Activated naive CD8-positive, alpha-beta T cell (primary cell): ENCODE results near the gene ATXN2.
"Not testable (repeated sequence)": the region's sequence is repeated elsewhere in the genome, so short reads cannot be mapped to it uniquely, and the experiment has no call there.

Experiments
- H3K27ac Mint-ChIP-seq: one replicate; pipeline ENCODE4 v1.8.0; 2021; ENCODE audit warnings: mixed read lengths
- H3K27me3 Mint-ChIP-seq: one replicate; pipeline ENCODE4 v1.8.0; 2021; ENCODE audit warnings: mixed read lengths
- H3K36me3 Mint-ChIP-seq: one replicate; pipeline ENCODE4 v1.8.0; 2021; ENCODE audit warnings: mixed read lengths
- H3K4me1 Mint-ChIP-seq: one replicate; pipeline ENCODE4 v1.8.0; 2021; ENCODE audit warnings: low read depth, mixed read lengths
- H3K4me3 Mint-ChIP-seq: one replicate; pipeline ENCODE4 v1.8.0; 2021; ENCODE audit warnings: mild to moderate bottlenecking, mixed read lengths
- H3K9me3 Mint-ChIP-seq: one replicate; pipeline ENCODE4 v1.8.0; 2021; ENCODE audit warnings: low read depth, mixed read lengths

ATXN2 gene

DNA sequence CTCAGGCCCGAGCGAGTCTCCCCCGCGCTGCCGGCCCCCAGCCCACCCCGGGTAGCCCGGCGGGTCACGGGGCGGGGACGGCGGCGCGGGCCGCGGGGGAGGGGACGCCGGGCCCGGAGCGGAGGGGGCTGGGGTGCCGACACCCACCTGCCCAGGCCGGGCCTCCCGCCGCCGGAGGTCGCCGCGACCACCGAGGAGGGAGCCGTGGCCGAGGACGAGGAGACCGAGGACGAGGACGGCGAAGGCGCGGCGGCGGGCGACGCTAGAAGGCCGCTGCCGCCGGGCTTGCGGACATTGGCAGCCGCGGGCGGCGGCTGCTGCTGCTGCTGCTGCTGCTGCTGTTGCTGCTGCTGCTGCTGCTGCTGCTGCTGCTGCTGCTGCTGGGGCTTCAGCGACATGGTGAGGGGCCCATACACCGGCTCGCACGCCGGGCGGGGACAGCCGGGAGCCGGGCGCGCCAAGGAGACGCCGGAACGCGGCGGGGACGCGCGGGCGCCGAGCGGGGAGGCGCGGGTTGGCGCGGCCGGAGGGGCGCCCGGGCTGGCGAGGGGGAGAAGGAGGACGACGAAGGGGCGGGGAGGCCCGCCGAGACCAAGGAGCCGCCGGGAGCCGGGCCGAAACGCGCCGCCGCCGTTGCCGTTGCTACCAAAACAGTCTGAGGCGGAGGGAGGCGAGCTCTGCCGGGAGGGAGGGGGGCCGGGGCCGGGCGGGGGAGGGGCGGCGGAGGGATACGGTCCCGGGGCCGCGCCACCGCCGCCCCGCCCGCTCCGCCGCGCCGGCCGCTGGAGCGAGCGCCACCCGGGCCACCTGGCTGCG, at the start of gene ATXN2:
TSS of gene ATXN2 (minus strand) at position 679 of the 816 bp plus-strand sequence. CDS start at position 398, 281 bp downstream.
- Mint-ChIP-seq H3K27ac (peak within 1 kb of the TSS; percentile 90), H3K4me3 (peak within 1 kb of the TSS; percentile 92), H3K9me3 (no peaks in the 10 kb centered on the region), H3K27me3 (no peaks in the 10 kb centered on the region), H3K36me3 (no peaks in the 10 kb centered on the region), H3K4me1 (peaks cover 33% of the 10 kb centered on the region)

DNA sequence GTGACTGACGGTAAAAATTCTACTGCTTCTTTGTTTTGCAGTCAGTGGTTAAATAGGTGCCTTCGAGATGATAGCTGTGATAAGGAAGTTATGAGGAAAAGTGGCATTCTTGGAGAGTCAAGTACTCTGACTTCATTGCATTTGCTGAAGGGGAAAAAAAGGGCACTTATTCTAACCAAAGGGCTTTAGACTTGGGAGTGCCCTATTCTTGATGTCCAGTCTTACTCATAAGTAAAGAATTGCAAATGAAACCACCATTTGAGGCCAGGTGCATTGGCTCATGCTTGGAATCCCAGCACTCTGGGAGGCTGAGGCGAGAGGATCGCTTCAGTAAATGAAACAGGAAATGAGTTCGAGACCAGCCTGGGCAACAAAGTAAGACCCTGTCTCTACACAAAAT, 46.3 kb upstream of the ATXN2 start:
- H3K27me3 Mint-ChIP-seq, result no peaks in the 10 kb centered on the region
- H3K36me3 Mint-ChIP-seq, result peaks cover 6% of the 10 kb centered on the region
- H3K9me3 Mint-ChIP-seq, result no peaks in the 10 kb centered on the region
- no peak overlapping the region for H3K27ac Mint-ChIP-seq
- H3K4me1 Mint-ChIP-seq, result no peaks in the 10 kb centered on the region
- H3K4me3 Mint-ChIP-seq, result no peak overlapping the region

- Mint-ChIP-seq H3K27me3 (no peaks in the 10 kb centered on the region), H3K9me3 (no peaks in the 10 kb centered on the region), H3K4me1 (no peaks in the 10 kb centered on the region), H3K27ac (no peak overlapping the region), H3K4me3 (no peak overlapping the region), H3K36me3 (no peaks in the 10 kb centered on the region)
Observed at GRCh38 chr12:111643427-111643826, 44.3 kb upstream of the ATXN2 start.

DNA sequence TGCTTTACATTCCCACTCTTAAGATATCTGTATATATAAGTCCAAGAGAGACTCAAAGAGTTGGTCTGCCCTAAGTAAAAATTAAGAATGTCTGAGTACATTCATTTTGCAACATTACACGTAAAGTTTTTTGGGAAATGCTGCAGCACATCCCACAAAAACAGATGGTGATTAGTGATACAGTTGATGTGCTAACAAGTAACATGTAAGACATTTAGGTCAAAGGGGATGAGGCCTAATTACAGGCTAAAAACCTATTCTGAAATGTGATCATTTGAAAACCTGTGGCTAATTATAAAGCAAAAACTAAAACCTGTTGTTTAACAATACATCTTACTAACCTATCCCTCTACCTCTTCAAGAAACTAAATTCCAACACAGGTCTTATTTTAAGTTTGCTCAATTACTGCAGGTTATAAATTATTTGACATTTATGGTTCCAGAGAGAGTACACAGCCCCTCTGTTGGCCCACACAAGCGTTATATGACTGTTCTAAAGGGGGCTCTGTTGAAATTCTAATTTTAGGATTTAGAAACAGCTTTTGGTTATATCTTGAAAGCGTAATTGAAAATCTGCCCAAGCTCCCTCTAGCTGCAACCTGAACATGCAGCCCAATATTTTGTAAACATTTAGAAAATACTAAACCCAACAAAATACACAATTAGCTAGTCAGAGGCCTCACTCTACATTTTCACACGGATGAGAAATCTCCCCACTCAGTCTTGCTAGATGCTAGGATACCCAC, 43.7 kb upstream of the ATXN2 start:
- no peaks in the 10 kb centered on the region for H3K36me3 Mint-ChIP-seq
- no peaks in the 10 kb centered on the region for H3K27me3 Mint-ChIP-seq
- H3K9me3 Mint-ChIP-seq, result no peaks in the 10 kb centered on the region
- H3K4me3 Mint-ChIP-seq, result no peak overlapping the region
- no peak overlapping the region for H3K27ac Mint-ChIP-seq
- no peaks in the 10 kb centered on the region for H3K4me1 Mint-ChIP-seq

- Mint-ChIP-seq H3K4me3 (no peak overlapping the region), H3K36me3 (no peaks in the 10 kb centered on the region), H3K27me3 (no peaks in the 10 kb centered on the region), H3K9me3 (no peaks in the 10 kb centered on the region), H3K27ac (no peak overlapping the region), H3K4me1 (no peaks in the 10 kb centered on the region)
Observed at GRCh38 chr12:111640506-111640905, 41.4 kb upstream of the ATXN2 start.

DNA sequence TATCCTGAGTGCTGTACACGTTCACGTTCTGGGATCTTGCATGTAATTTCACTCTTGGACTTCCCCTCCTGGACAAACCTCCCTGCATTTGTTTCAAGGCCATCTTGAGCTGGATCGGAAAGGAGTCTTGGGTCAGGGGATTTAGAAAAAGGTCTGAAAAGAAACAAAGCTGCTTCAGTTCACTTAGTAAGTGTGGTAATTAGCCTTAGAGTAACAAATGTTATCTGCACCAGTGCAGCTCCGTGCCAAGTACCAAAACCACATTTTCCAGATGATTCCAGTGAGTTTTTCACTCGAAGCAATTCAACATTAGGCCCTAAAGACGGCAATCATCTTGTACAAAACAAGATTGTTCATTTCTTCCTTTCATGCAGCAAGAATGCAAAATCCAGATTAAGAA, 39.4 kb upstream of the ATXN2 start:
- Mint-ChIP-seq H3K27ac (peak overlapping the region; percentile 22), H3K4me1 (no peaks in the 10 kb centered on the region), H3K36me3 (no peaks in the 10 kb centered on the region), H3K9me3 (no peaks in the 10 kb centered on the region), H3K4me3 (no peak overlapping the region), H3K27me3 (no peaks in the 10 kb centered on the region)

DNA sequence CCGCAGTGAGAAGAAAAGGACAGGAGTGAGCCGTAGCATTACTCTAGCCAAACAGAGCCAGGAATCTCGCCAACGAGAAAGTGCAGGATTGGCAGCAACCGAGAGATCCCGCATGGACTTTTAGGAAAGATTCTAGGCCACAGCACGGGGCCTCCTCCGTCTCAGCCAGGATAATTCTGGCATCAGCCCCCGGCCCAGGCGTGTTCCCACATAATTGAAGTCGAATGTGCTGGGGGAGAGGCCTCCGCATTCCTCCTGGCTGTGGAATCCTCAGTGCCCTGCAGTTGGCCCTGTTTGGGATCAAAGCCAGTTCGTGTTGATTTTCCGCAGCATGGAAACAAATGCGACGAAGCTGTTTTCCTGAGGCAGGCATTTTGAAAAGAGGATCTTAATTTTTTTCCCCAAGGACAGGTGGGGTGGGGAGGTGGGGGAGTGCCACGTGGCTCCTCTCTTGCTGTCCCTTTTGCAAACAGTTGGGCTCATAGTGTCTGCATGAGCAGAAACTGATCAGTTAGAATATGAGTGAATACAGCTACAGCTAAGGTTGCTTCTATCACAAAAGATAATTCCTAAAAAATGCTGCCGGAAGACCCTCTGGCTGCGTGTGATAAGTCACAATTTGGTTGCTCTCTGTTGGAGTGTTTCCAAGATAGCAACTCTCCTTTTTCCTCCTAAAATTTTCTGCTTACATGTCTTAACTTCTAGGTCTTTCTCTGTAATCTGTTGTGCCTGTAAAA, 37.3 kb upstream of the ATXN2 start:
- no peaks in the 10 kb centered on the region for H3K4me1 Mint-ChIP-seq
- H3K27ac Mint-ChIP-seq, result no peak overlapping the region
- H3K27me3 Mint-ChIP-seq, result no peaks in the 10 kb centered on the region
- H3K4me3 Mint-ChIP-seq, result no peak overlapping the region
- H3K9me3 Mint-ChIP-seq, result no peaks in the 10 kb centered on the region
- no peaks in the 10 kb centered on the region for H3K36me3 Mint-ChIP-seq

- Mint-ChIP-seq H3K4me3 (no peak overlapping the region), H3K27me3 (no peaks in the 10 kb centered on the region), H3K27ac (no peak overlapping the region), H3K36me3 (no peaks in the 10 kb centered on the region), H3K4me1 (no peaks in the 10 kb centered on the region), H3K9me3 (no peaks in the 10 kb centered on the region)
Observed at GRCh38 chr12:111635524-111635923, 36.4 kb upstream of the ATXN2 start.

- H3K27me3 Mint-ChIP-seq, result no peaks in the 10 kb centered on the region
- H3K9me3 Mint-ChIP-seq, result no peaks in the 10 kb centered on the region
- H3K36me3 Mint-ChIP-seq, result no peaks in the 10 kb centered on the region
- H3K4me3 Mint-ChIP-seq, result no peak overlapping the region
- H3K27ac Mint-ChIP-seq, result no peak overlapping the region
- H3K4me1 Mint-ChIP-seq, result no peaks in the 10 kb centered on the region
Observed at GRCh38 chr12:111628505-111629260, 29.6 kb upstream of the ATXN2 start.

GRCh38 chr12:111626230-111626629, 27.1 kb upstream of the ATXN2 start:
- H3K27me3 Mint-ChIP-seq, result no peaks in the 10 kb centered on the region
- H3K36me3 Mint-ChIP-seq, result no peaks in the 10 kb centered on the region
- H3K9me3 Mint-ChIP-seq, result no peaks in the 10 kb centered on the region
- H3K27ac Mint-ChIP-seq, result no peak overlapping the region
- H3K4me3 Mint-ChIP-seq, result no peak overlapping the region
- H3K4me1 Mint-ChIP-seq, result no peaks in the 10 kb centered on the region

- Mint-ChIP-seq H3K27ac (no peak overlapping the region), H3K4me3 (no peak overlapping the region), H3K4me1 (no peaks in the 10 kb centered on the region), H3K27me3 (no peaks in the 10 kb centered on the region), H3K9me3 (no peaks in the 10 kb centered on the region), H3K36me3 (no peaks in the 10 kb centered on the region)
Observed at GRCh38 chr12:111624540-111624939, 25.4 kb upstream of the ATXN2 start.

- H3K4me1 Mint-ChIP-seq, H3K36me3 Mint-ChIP-seq, H3K9me3 Mint-ChIP-seq, H3K4me3 Mint-ChIP-seq, H3K27ac Mint-ChIP-seq, H3K27me3 Mint-ChIP-seq: not testable (repeated sequence)
Observed at GRCh38 chr12:111617841-111618240, 18.7 kb upstream of the ATXN2 start.

- H3K27me3 Mint-ChIP-seq, result no peaks in the 10 kb centered on the region
- no peaks in the 10 kb centered on the region for H3K9me3 Mint-ChIP-seq
- no peaks in the 10 kb centered on the region for H3K4me1 Mint-ChIP-seq
- H3K27ac Mint-ChIP-seq, result no peak overlapping the region
- H3K4me3 Mint-ChIP-seq, result no peak overlapping the region
- no peaks in the 10 kb centered on the region for H3K36me3 Mint-ChIP-seq
Observed at GRCh38 chr12:111616177-111616623, 17.1 kb upstream of the ATXN2 start.

GRCh38 chr12:111607239-111607638, 8.1 kb upstream of the ATXN2 start:
- Mint-ChIP-seq H3K4me1 (no peaks in the 10 kb centered on the region), H3K36me3 (no peaks in the 10 kb centered on the region), H3K4me3 (no peak overlapping the region), H3K27ac (no peak overlapping the region), H3K9me3 (no peaks in the 10 kb centered on the region), H3K27me3 (no peaks in the 10 kb centered on the region)
